ENCODE results near the gene IDH2. TPM values are rescaled to one million over a fixed set of nuclear protein-coding genes. Genes with fewer than 3 reads are reported as not detected.

The IDH2 gene
- total RNA-seq, 1 donor: 28.6 TPM

GRCh38 chr15:90063770-90064247 lies 38.5 kb downstream of the IDH2 start:
- DNase-seq (ENCODE audit: low read depth): no peak
- H3K4me3 ChIP-seq (ENCODE audit: low read depth, low read length): no peak overlapping the region
- no peak for TF ChIP-seq CTCF (IDR thresholded peaks at IDR 0.05; ENCODE audit: insufficient read depth, low read length)

- no peak overlapping the region for H3K4me3 ChIP-seq (ENCODE audit: low read depth, low read length)
- no peak for DNase-seq (ENCODE audit: low read depth)
- no peak for TF ChIP-seq CTCF (IDR thresholded peaks at IDR 0.05; ENCODE audit: insufficient read depth, low read length)
These were observed 39.1 kb downstream of the IDH2 start for GRCh38 chr15:90062973-90063769.

- no peak overlapping the region for H3K4me3 ChIP-seq (ENCODE audit: low read depth, low read length)
These were observed 39.8 kb downstream of the IDH2 start for GRCh38 chr15:90062462-90062932.

GRCh38 chr15:90062023-90062442 lies 40.2 kb downstream of the IDH2 start:
- no peak for DNase-seq (ENCODE audit: low read depth)

More at GRCh38 chr15:90062462-90062932, 39.8 kb downstream of the IDH2 start:
- no peak for DNase-seq (ENCODE audit: low read depth)
- TF ChIP-seq CTCF (IDR thresholded peaks at IDR 0.05; ENCODE audit: insufficient read depth, low read length): no peak

GRCh38 chr15:90060797-90061196 lies 41.5 kb downstream of the IDH2 start:
- no peak overlapping the region for H3K4me3 ChIP-seq (ENCODE audit: low read depth, low read length)
- no peak for TF ChIP-seq CTCF (IDR thresholded peaks at IDR 0.05; ENCODE audit: insufficient read depth, low read length)
- no peak for DNase-seq (ENCODE audit: low read depth)

More at GRCh38 chr15:90062023-90062442, 40.2 kb downstream of the IDH2 start:
- no peak overlapping the region for H3K4me3 ChIP-seq (ENCODE audit: low read depth, low read length)
- TF ChIP-seq CTCF (IDR thresholded peaks at IDR 0.05; ENCODE audit: insufficient read depth, low read length): no peak

GRCh38 chr15:90059208-90059985 lies 42.9 kb downstream of the IDH2 start:
- no peak overlapping the region for H3K4me3 ChIP-seq (ENCODE audit: low read depth, low read length)
- TF ChIP-seq CTCF (IDR thresholded peaks at IDR 0.05; ENCODE audit: insufficient read depth, low read length): no peak
- no peak for DNase-seq (ENCODE audit: low read depth)
